ENCODE data around the gene SCGN. TPM values are rescaled to one million over a fixed set of nuclear protein-coding genes. Genes with fewer than 3 reads are reported as not detected.
A peak's percentile ranks its signal among the peaks of the same experiment; 100 is the strongest.

Gene SCGN
- total and polyA plus RNA-seq, 2 of the 13 experiments (the other 11 are each of a cell fraction or from before 2014, with no cell fraction given), result 2.9 to 29.0 TPM

- peak; percentile 92; the same call in 1 of the 2 replicates for TF ChIP-seq TEAD2 (CRISPR knock-in tag; IDR thresholded peaks at IDR 0.05)
- 0 out of 2 replicates have a peak, but pooled peaks have one; percentile 68 for TF ChIP-seq CERS6 (CRISPR knock-in tag; IDR thresholded peaks at IDR 0.05)
- TF ChIP-seq SPEN (CRISPR knock-in tag; IDR thresholded peaks at IDR 0.05; ENCODE audit: low read depth), result no peak; the same call in 1 of the 2 replicates
- peak; percentile 73; the same call in 1 of the 2 replicates for TF ChIP-seq AFF4 (CRISPR knock-in tag; IDR thresholded peaks at IDR 0.05)
- TF ChIP-seq RBM39 (IDR thresholded peaks at IDR 0.05; ENCODE audit: low read depth, low read length, poor library complexity, severe bottlenecking), result no peak
- peak; percentile 84 for TF ChIP-seq ZFP82 (CRISPR knock-in tag; IDR thresholded peaks at IDR 0.05; ENCODE audit: borderline replicate concordance)
- TF ChIP-seq PRPF4 (IDR thresholded peaks at IDR 0.05; ENCODE audit: low read depth, low read length, poor library complexity, severe bottlenecking), result no peak
- peak; percentile 96 for TF ChIP-seq ZNF274 (CRISPR knock-in tag; IDR thresholded peaks at IDR 0.05)
- TF ChIP-seq PHF20 (CRISPR knock-in tag; IDR thresholded peaks at IDR 0.05), result no peak
- no peak for TF ChIP-seq ZNF326 (CRISPR knock-in tag; IDR thresholded peaks at IDR 0.05; ENCODE audit: borderline replicate concordance)
- no peak for TF ChIP-seq HCFC1 (IDR thresholded peaks at IDR 0.05; ENCODE audit: low read depth, low read length)
- peak; percentile 99 for TF ChIP-seq ZNF792 (CRISPR knock-in tag; IDR thresholded peaks at IDR 0.05)
- peak; percentile 89; the same call in 1 of the 2 replicates for TF ChIP-seq MTERF4 (CRISPR knock-in tag; IDR thresholded peaks at IDR 0.05)
- peak; percentile 97 for TF ChIP-seq FOXC1 (CRISPR knock-in tag; IDR thresholded peaks at IDR 0.05; ENCODE audit: borderline replicate concordance)
- peak; percentile 99 for TF ChIP-seq TSC22D2 (CRISPR knock-in tag; IDR thresholded peaks at IDR 0.05; ENCODE audit: borderline replicate concordance)
- peak; percentile 45 for TF ChIP-seq NFYB (CRISPR knock-in tag; IDR thresholded peaks at IDR 0.05)
- TF ChIP-seq ASH2L (IDR thresholded peaks at IDR 0.05; ENCODE audit: insufficient read length, low read depth, low read length), result no peak
- TF ChIP-seq ZNF639 (CRISPR knock-in tag; conservative IDR thresholded peaks at IDR 0.05), result peak; percentile 93
- TF ChIP-seq ZBTB42 (CRISPR knock-in tag; IDR thresholded peaks at IDR 0.05), result peak; percentile 90
- TF ChIP-seq RFX3 (CRISPR knock-in tag; IDR thresholded peaks at IDR 0.05), result peak; percentile 58
Observed at GRCh38 chr6:25652007-25652515, at the start of gene SCGN (continued).
